HCEC 1CT (cell line): ENCODE results near the gene MRPL36.
"Not testable (repeated sequence)": the region's sequence is repeated elsewhere in the genome, so short reads cannot be mapped to it uniquely, and the experiment has no call there.

Experiments
- DNase-seq: peaks from one replicate; pipeline ENCODE4 v3.0.0-alpha.2; 2017

The MRPL36 gene

GRCh38 chr5:1799602-1800471 is at the start of gene MRPL36:
Gene MRPL36, minus strand, starts transcription at chr5:1799837. Its CDS starts 902 bp downstream, at chr5:1798935.
- peak; percentile 85 for DNase-seq

- no peak for DNase-seq
These were observed 48.0 kb upstream of the MRPL36 start for GRCh38 chr5:1847611-1848010.

- no peak for DNase-seq
These were observed 47.4 kb upstream of the MRPL36 start for GRCh38 chr5:1847056-1847455.

- no peak for DNase-seq
These were observed 46.9 kb upstream of the MRPL36 start for GRCh38 chr5:1846583-1846982.

GRCh38 chr5:1845696-1846095 is 46.1 kb upstream of the MRPL36 start:
- DNase-seq: no peak

GRCh38 chr5:1844708-1845436 is 45.2 kb upstream of the MRPL36 start:
- no peak for DNase-seq

GRCh38 chr5:1843761-1844160 is 44.1 kb upstream of the MRPL36 start:
- DNase-seq: not testable (repeated sequence)

- no peak for DNase-seq
These were observed 42.6 kb upstream of the MRPL36 start for GRCh38 chr5:1842004-1842819.

GRCh38 chr5:1840741-1841521 is 41.3 kb upstream of the MRPL36 start:
- DNase-seq: no peak

GRCh38 chr5:1840071-1840547 is 40.5 kb upstream of the MRPL36 start:
- no peak for DNase-seq

- DNase-seq: no peak
These were observed 38.4 kb upstream of the MRPL36 start for GRCh38 chr5:1838013-1838412.

GRCh38 chr5:1836891-1837880 is 37.5 kb upstream of the MRPL36 start:
- DNase-seq: no peak

GRCh38 chr5:1836176-1836890 is 36.7 kb upstream of the MRPL36 start:
- DNase-seq: no peak

GRCh38 chr5:1835431-1835830 is 35.8 kb upstream of the MRPL36 start:
- DNase-seq: no peak

GRCh38 chr5:1834721-1835429 is 35.2 kb upstream of the MRPL36 start:
- no peak for DNase-seq

- no peak for DNase-seq
These were observed 34.5 kb upstream of the MRPL36 start for GRCh38 chr5:1834022-1834551.

GRCh38 chr5:1833264-1834021 is 33.8 kb upstream of the MRPL36 start:
- no peak for DNase-seq

GRCh38 chr5:1832511-1833250 is 33.0 kb upstream of the MRPL36 start:
- no peak for DNase-seq
